Measurements from ENCODE around the gene RALGAPB.

RALGAPB gene

GRCh38 chr20:38489181-38489580 lies 16.5 kb downstream of the RALGAPB start:
- TF ChIP-seq CTCF (IDR thresholded peaks at IDR 0.05) = no peak

GRCh38 chr20:38497246-38497935 lies 24.7 kb downstream of the RALGAPB start:
- H3K27me3 ChIP-seq = no peaks in the 10 kb centered on the region
- no peaks in the 10 kb centered on the region for H3K9me3 ChIP-seq
- H3K4me1 ChIP-seq = no peaks in the 10 kb centered on the region
- DNase-seq = no peak
- H3K36me3 ChIP-seq = peaks cover 79 to 81% (median 79%) of the 10 kb centered on the region in 3 donors
- H3K4me3 ChIP-seq = no peak overlapping the region
- H3K27ac ChIP-seq = no peak overlapping the region
- TF ChIP-seq CTCF (IDR thresholded peaks at IDR 0.05) = no peak
- intact Hi-C loops (cut with DNase I; ENCODE audit: low total_unique reads) = no loop called here

More at GRCh38 chr20:38489181-38489580, 16.5 kb downstream of the RALGAPB start:
- intact Hi-C loops (cut with DNase I; ENCODE audit: low total_unique reads) = no loop called here
- H3K4me1 ChIP-seq = no peaks in the 10 kb centered on the region
- DNase-seq = no peak
- H3K4me3 ChIP-seq = no peak overlapping the region
- no peak overlapping the region for H3K27ac ChIP-seq
- peaks cover 39 to 53% (median 44%) of the 10 kb centered on the region in 3 donors for H3K36me3 ChIP-seq
- H3K27me3 ChIP-seq = no peaks in the 10 kb centered on the region
- no peaks in the 10 kb centered on the region for H3K9me3 ChIP-seq

- no peak for DNase-seq
- Histone ChIP-seq H3K4me1 (no peaks in the 10 kb centered on the region), H3K4me3 (no peak overlapping the region), H3K9me3 (no peaks in the 10 kb centered on the region), H3K27ac (no peak overlapping the region), H3K27me3 (no peaks in the 10 kb centered on the region), H3K36me3 (peaks cover 72 to 82% (median 80%) of the 10 kb centered on the region in 3 donors)
- TF ChIP-seq CTCF (IDR thresholded peaks at IDR 0.05) = no peak
- intact Hi-C loops (cut with DNase I; ENCODE audit: low total_unique reads) = no loop called here
Observed at GRCh38 chr20:38498909-38499308, 26.3 kb downstream of the RALGAPB start.

- H3K27ac ChIP-seq = no peak overlapping the region
- no peak for TF ChIP-seq CTCF (IDR thresholded peaks at IDR 0.05)
- intact Hi-C loops (cut with DNase I; ENCODE audit: low total_unique reads) = no loop called here
- H3K4me3 ChIP-seq = no peak overlapping the region
- no peaks in the 10 kb centered on the region for H3K27me3 ChIP-seq
- H3K36me3 ChIP-seq = peaks cover 72 to 82% (median 80%) of the 10 kb centered on the region in 3 donors
- H3K9me3 ChIP-seq = no peaks in the 10 kb centered on the region
- DNase-seq = no peak
- no peaks in the 10 kb centered on the region for H3K4me1 ChIP-seq
Observed at GRCh38 chr20:38499366-38499765, 26.7 kb downstream of the RALGAPB start.

- no peak overlapping the region for H3K27ac ChIP-seq
- H3K9me3 ChIP-seq = no peaks in the 10 kb centered on the region
- no peaks in the 10 kb centered on the region for H3K4me1 ChIP-seq
- intact Hi-C loops (cut with DNase I; ENCODE audit: low total_unique reads) = no loop called here
- DNase-seq = no peak
- no peaks in the 10 kb centered on the region for H3K27me3 ChIP-seq
- no peak overlapping the region for H3K4me3 ChIP-seq
- TF ChIP-seq CTCF (IDR thresholded peaks at IDR 0.05) = no peak
- H3K36me3 ChIP-seq = peaks cover 61 to 70% (median 68%) of the 10 kb centered on the region in 3 donors
Observed at GRCh38 chr20:38501858-38502436, 29.3 kb downstream of the RALGAPB start.
